ENCODE data around the gene LRP10.

The LRP10 gene

GRCh38 chr14:22923746-22924145 lies 52.2 kb downstream of the LRP10 start:
- DNase-seq, result no peak

GRCh38 chr14:22925513-22925912 lies 54.0 kb downstream of the LRP10 start:
- DNase-seq, result no peak

- no peak for DNase-seq
Measured at GRCh38 chr14:22926316-22926715, 54.8 kb downstream of the LRP10 start.

GRCh38 chr14:22928237-22929103 lies 56.9 kb downstream of the LRP10 start:
- DNase-seq, result no peak

- DNase-seq, result peak; percentile 100
Measured at GRCh38 chr14:22929104-22929960, 57.8 kb downstream of the LRP10 start, which contains the start of gene PRMT5. TSS of gene PRMT5 (minus strand) at chr14:22929376. CDS start at chr14:22929361, 15 bp downstream.

- peak; percentile 76 for DNase-seq
Measured at GRCh38 chr14:22929961-22930364, 58.4 kb downstream of the LRP10 start.
